Stimulated activated CD4-positive, alpha-beta T cell treated with anti-CD3 and anti-CD28 coated beads, Interleukin-12 subunit alpha, Interleukin-12 subunit beta, amount 100 ng/mL, for 24 hours (primary cell): Measurements from ENCODE around the gene ERFE.

Experiments used
- DNase-seq, 2 experiments: peaks; one replicate each; pipeline ENCODE4 v3.0.0-alpha.2; 2020; ENCODE audit warnings: low read depth in 2 of 2

Gene ERFE

GRCh38 chr2:238139196-238140039, 19.4 kb upstream of the ERFE start:
- peak in 1 of 2 experiments; percentile 24 for DNase-seq

- DNase-seq = no peak
Observed at GRCh38 chr2:238140040-238140439, 18.7 kb upstream of the ERFE start.

GRCh38 chr2:238140721-238141540, 17.8 kb upstream of the ERFE start:
- DNase-seq = no peak

GRCh38 chr2:238141541-238142318, 17.0 kb upstream of the ERFE start:
- DNase-seq = no peak

- DNase-seq = no peak
Observed at GRCh38 chr2:238142382-238143205, 16.2 kb upstream of the ERFE start.

GRCh38 chr2:238143239-238143951, 15.4 kb upstream of the ERFE start:
- no peak for DNase-seq

GRCh38 chr2:238144262-238144661, 14.5 kb upstream of the ERFE start:
- DNase-seq = no peak

GRCh38 chr2:238145046-238145445, 13.7 kb upstream of the ERFE start:
- DNase-seq = no peak

- no peak for DNase-seq
Observed at GRCh38 chr2:238145851-238146250, 12.9 kb upstream of the ERFE start.

- no peak for DNase-seq
Observed at GRCh38 chr2:238146884-238147544, 11.8 kb upstream of the ERFE start.

- no peak for DNase-seq
Observed at GRCh38 chr2:238148981-238149380, 9.8 kb upstream of the ERFE start.

GRCh38 chr2:238149841-238150572, 8.8 kb upstream of the ERFE start:
- DNase-seq = no peak

- DNase-seq = no peak
Observed at GRCh38 chr2:238150686-238151085, 8.1 kb upstream of the ERFE start.

GRCh38 chr2:238151205-238151604, 7.6 kb upstream of the ERFE start:
- no peak for DNase-seq

GRCh38 chr2:238151628-238152235, 7.0 kb upstream of the ERFE start:
- no peak for DNase-seq

GRCh38 chr2:238152771-238153688, 5.7 kb upstream of the ERFE start:
- no peak for DNase-seq

GRCh38 chr2:238154570-238154969, 4.2 kb upstream of the ERFE start:
- DNase-seq = no peak
